ENCODE data around the gene HTR6.

Gene HTR6

GRCh38 chr1:19709260-19709793, 44.7 kb downstream of the HTR6 start:
- DNase-seq (ENCODE audit: low read depth), result no peak
- Histone ChIP-seq H3K36me3 (ENCODE audit: control insufficient read depth, insufficient read depth, low read length, severe bottlenecking) (no peaks in the 10 kb centered on the region), H3K9me3 (ENCODE audit: control insufficient read depth, low read length) (no peaks in the 10 kb centered on the region), H3K9ac (ENCODE audit: low read length) (no peak overlapping the region), H3K4me1 (ENCODE audit: control insufficient read depth, insufficient read depth, low read length) (peaks cover 3% of the 10 kb centered on the region), H3K4me3 (ENCODE audit: low read length) (no peak overlapping the region), H3K27me3 (replicated peaks; ENCODE audit: control insufficient read depth, insufficient read depth, low read length) (no peaks in the 10 kb centered on the region)

DNA sequence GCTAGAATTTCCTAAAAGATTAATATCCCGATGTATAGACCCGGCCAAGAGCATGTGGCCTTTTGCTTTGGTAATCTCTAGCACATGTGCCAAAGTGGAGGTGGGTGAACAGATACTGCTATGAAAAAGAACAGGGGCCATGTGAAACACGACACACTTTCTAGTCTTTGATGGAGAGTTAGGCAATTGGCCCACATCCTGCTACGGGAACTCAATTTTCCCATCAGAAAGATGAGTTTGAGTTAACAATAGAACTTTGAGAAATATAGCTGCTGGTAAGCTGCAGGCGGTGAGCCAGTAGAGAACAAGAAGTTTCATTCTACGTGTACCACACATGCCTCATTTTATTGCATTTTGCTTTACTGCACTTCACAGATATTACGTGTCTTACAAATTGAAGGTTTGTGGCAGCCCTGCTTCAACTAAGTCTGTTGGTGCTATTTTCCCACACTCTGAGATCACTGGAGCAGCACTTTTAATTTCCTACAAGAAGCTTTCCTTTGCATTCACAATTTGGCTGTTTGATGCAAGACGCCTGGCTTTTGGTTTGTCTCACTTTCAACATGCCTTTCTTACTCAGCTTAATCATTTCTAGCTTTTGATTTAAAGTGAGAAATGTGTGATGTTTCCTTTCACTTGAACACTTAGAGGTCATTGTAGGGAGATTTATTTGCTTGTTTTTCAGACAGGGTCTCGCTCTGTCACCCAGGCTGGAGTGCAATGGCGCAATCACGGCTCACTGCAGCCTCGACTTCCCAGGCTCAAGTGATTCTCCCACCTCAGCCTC, 46.3 kb downstream of the HTR6 start:
- no peaks in the 10 kb centered on the region for H3K27me3 ChIP-seq (replicated peaks; ENCODE audit: control insufficient read depth, insufficient read depth, low read length)
- DNase-seq (ENCODE audit: low read depth), result no peak
- H3K36me3 ChIP-seq (ENCODE audit: control insufficient read depth, insufficient read depth, low read length, severe bottlenecking), result no peaks in the 10 kb centered on the region
- H3K9me3 ChIP-seq (ENCODE audit: control insufficient read depth, low read length), result no peaks in the 10 kb centered on the region
- H3K4me3 ChIP-seq (ENCODE audit: low read length), result no peak overlapping the region
- no peak overlapping the region for H3K9ac ChIP-seq (ENCODE audit: low read length)
- no peaks in the 10 kb centered on the region for H3K4me1 ChIP-seq (ENCODE audit: control insufficient read depth, insufficient read depth, low read length)

- no peak for DNase-seq (ENCODE audit: low read depth)
- Histone ChIP-seq H3K36me3 (ENCODE audit: control insufficient read depth, insufficient read depth, low read length, severe bottlenecking) (no peaks in the 10 kb centered on the region), H3K27me3 (replicated peaks; ENCODE audit: control insufficient read depth, insufficient read depth, low read length) (no peaks in the 10 kb centered on the region), H3K4me1 (ENCODE audit: control insufficient read depth, insufficient read depth, low read length) (no peaks in the 10 kb centered on the region), H3K9me3 (ENCODE audit: control insufficient read depth, low read length) (no peaks in the 10 kb centered on the region), H3K9ac (ENCODE audit: low read length) (no peak overlapping the region), H3K4me3 (ENCODE audit: low read length) (no peak overlapping the region)
These were observed 48.3 kb downstream of the HTR6 start for GRCh38 chr1:19712928-19713327.

GRCh38 chr1:19715334-19716203, 50.9 kb downstream of the HTR6 start:
- no peaks in the 10 kb centered on the region for H3K4me1 ChIP-seq (ENCODE audit: control insufficient read depth, insufficient read depth, low read length)
- no peaks in the 10 kb centered on the region for H3K36me3 ChIP-seq (ENCODE audit: control insufficient read depth, insufficient read depth, low read length, severe bottlenecking)
- H3K4me3 ChIP-seq (ENCODE audit: low read length), result no peak overlapping the region
- no peaks in the 10 kb centered on the region for H3K27me3 ChIP-seq (replicated peaks; ENCODE audit: control insufficient read depth, insufficient read depth, low read length)
- DNase-seq (ENCODE audit: low read depth), result peak; percentile 95
- no peaks in the 10 kb centered on the region for H3K9me3 ChIP-seq (ENCODE audit: control insufficient read depth, low read length)
- no peak overlapping the region for H3K9ac ChIP-seq (ENCODE audit: low read length)

GRCh38 chr1:19717467-19717866, 52.8 kb downstream of the HTR6 start:
- Histone ChIP-seq H3K9ac (ENCODE audit: low read length) (no peak overlapping the region), H3K27me3 (replicated peaks; ENCODE audit: control insufficient read depth, insufficient read depth, low read length) (no peaks in the 10 kb centered on the region), H3K9me3 (ENCODE audit: control insufficient read depth, low read length) (no peaks in the 10 kb centered on the region), H3K4me1 (ENCODE audit: control insufficient read depth, insufficient read depth, low read length) (no peaks in the 10 kb centered on the region), H3K36me3 (ENCODE audit: control insufficient read depth, insufficient read depth, low read length, severe bottlenecking) (no peaks in the 10 kb centered on the region), H3K4me3 (ENCODE audit: low read length) (no peak overlapping the region)
- DNase-seq (ENCODE audit: low read depth), result no peak

DNA sequence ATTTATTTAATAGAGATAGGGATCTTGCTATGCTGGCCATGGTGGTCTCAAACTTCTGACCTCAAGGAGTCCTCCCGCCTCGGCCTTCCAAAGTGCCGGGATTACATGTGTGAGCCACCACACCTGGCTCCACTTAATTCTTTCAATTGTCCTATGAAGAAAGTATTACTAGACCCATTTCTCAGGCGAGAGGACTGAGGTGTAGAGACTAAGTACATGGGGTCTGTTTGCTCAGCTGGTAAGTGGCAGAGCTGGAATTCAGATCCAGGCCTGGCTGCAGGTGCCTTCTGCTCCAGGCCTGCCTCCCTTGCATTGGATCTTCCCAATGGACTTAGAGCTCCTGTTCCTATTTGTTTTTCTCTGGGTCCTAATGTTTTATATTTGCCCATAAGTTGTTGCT, 55.5 kb downstream of the HTR6 start:
- Histone ChIP-seq H3K9me3 (ENCODE audit: control insufficient read depth, low read length) (no peaks in the 10 kb centered on the region), H3K36me3 (ENCODE audit: control insufficient read depth, insufficient read depth, low read length, severe bottlenecking) (no peaks in the 10 kb centered on the region), H3K4me3 (ENCODE audit: low read length) (no peak overlapping the region), H3K9ac (ENCODE audit: low read length) (no peak overlapping the region), H3K4me1 (ENCODE audit: control insufficient read depth, insufficient read depth, low read length) (no peaks in the 10 kb centered on the region), H3K27me3 (replicated peaks; ENCODE audit: control insufficient read depth, insufficient read depth, low read length) (no peaks in the 10 kb centered on the region)
- DNase-seq (ENCODE audit: low read depth), result no peak

DNA sequence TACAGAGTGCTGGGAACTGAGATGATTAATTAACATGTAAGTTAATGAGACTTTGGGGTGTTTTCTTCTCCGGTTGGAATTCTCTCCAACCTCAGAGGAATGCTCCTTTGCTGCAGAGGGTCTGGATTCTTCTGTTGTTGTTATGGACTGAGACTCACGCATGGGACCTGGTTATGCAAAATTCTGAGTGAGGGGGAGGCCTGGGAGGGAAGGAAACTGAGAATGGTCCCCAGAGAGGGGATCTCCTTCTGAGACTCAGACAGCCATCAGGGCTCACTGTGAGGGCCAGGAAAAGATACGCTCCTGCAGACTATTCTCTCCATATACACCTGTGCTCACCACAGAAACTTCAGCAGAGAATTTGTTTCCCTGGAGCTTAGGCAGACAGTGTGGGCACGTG, 56.3 kb downstream of the HTR6 start:
- no peaks in the 10 kb centered on the region for H3K27me3 ChIP-seq (replicated peaks; ENCODE audit: control insufficient read depth, insufficient read depth, low read length)
- DNase-seq (ENCODE audit: low read depth), result no peak
- no peaks in the 10 kb centered on the region for H3K36me3 ChIP-seq (ENCODE audit: control insufficient read depth, insufficient read depth, low read length, severe bottlenecking)
- H3K9me3 ChIP-seq (ENCODE audit: control insufficient read depth, low read length), result no peaks in the 10 kb centered on the region
- H3K4me1 ChIP-seq (ENCODE audit: control insufficient read depth, insufficient read depth, low read length), result no peaks in the 10 kb centered on the region
- H3K9ac ChIP-seq (ENCODE audit: low read length), result no peak overlapping the region
- H3K4me3 ChIP-seq (ENCODE audit: low read length), result no peak overlapping the region

- Histone ChIP-seq H3K9ac (ENCODE audit: low read length) (no peak overlapping the region), H3K27me3 (replicated peaks; ENCODE audit: control insufficient read depth, insufficient read depth, low read length) (no peaks in the 10 kb centered on the region), H3K4me3 (ENCODE audit: low read length) (no peak overlapping the region), H3K36me3 (ENCODE audit: control insufficient read depth, insufficient read depth, low read length, severe bottlenecking) (peaks cover 18% of the 10 kb centered on the region), H3K4me1 (ENCODE audit: control insufficient read depth, insufficient read depth, low read length) (no peaks in the 10 kb centered on the region), H3K9me3 (ENCODE audit: control insufficient read depth, low read length) (no peaks in the 10 kb centered on the region)
- DNase-seq (ENCODE audit: low read depth), result no peak
These were observed 59.2 kb downstream of the HTR6 start for GRCh38 chr1:19723874-19724273.

DNA sequence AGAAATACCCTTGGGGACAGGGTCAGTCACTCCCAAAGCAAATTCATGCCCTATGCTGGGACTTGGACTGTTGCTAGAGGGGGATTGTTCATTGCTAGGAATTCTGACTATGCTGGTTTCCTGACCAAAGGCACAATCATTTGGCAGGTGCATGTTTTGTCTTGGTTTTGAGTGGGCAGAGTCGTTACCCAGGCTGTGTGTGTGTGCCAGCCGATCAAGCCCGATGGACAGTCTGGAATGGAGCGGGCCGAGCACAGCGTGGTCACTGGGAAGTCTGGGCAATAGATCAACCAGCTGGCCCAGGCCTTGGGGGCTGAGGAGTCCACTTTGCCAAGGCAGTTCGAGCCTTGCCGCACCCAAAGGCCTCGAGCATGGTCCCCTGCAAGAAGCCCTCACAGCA, 60.9 kb downstream of the HTR6 start:
- Histone ChIP-seq H3K36me3 (ENCODE audit: control insufficient read depth, insufficient read depth, low read length, severe bottlenecking) (peaks cover 26% of the 10 kb centered on the region), H3K4me1 (ENCODE audit: control insufficient read depth, insufficient read depth, low read length) (no peaks in the 10 kb centered on the region), H3K9ac (ENCODE audit: low read length) (no peak overlapping the region), H3K4me3 (ENCODE audit: low read length) (no peak overlapping the region), H3K9me3 (ENCODE audit: control insufficient read depth, low read length) (peaks cover 6% of the 10 kb centered on the region), H3K27me3 (replicated peaks; ENCODE audit: control insufficient read depth, insufficient read depth, low read length) (no peaks in the 10 kb centered on the region)
- DNase-seq (ENCODE audit: low read depth), result no peak

- Histone ChIP-seq H3K4me1 (ENCODE audit: control insufficient read depth, insufficient read depth, low read length) (no peaks in the 10 kb centered on the region), H3K9ac (ENCODE audit: low read length) (no peak overlapping the region), H3K9me3 (ENCODE audit: control insufficient read depth, low read length) (peaks cover 6% of the 10 kb centered on the region), H3K4me3 (ENCODE audit: low read length) (no peak overlapping the region), H3K36me3 (ENCODE audit: control insufficient read depth, insufficient read depth, low read length, severe bottlenecking) (peaks cover 34% of the 10 kb centered on the region), H3K27me3 (replicated peaks; ENCODE audit: control insufficient read depth, insufficient read depth, low read length) (no peaks in the 10 kb centered on the region)
- no peak for DNase-seq (ENCODE audit: low read depth)
These were observed 63.9 kb downstream of the HTR6 start for GRCh38 chr1:19728413-19729145.

- Histone ChIP-seq H3K9ac (ENCODE audit: low read length) (no peak overlapping the region), H3K27me3 (replicated peaks; ENCODE audit: control insufficient read depth, insufficient read depth, low read length) (no peaks in the 10 kb centered on the region)
- DNase-seq (ENCODE audit: low read depth), result no peak
These were observed 65.6 kb downstream of the HTR6 start for GRCh38 chr1:19730232-19730631.

More at GRCh38 chr1:19730232-19730631, 65.6 kb downstream of the HTR6 start:
- Histone ChIP-seq H3K4me3 (ENCODE audit: low read length) (no peak overlapping the region), H3K4me1 (ENCODE audit: control insufficient read depth, insufficient read depth, low read length) (peaks cover 11% of the 10 kb centered on the region), H3K36me3 (ENCODE audit: control insufficient read depth, insufficient read depth, low read length, severe bottlenecking) (peaks cover 35% of the 10 kb centered on the region), H3K9me3 (ENCODE audit: control insufficient read depth, low read length) (peaks cover 6% of the 10 kb centered on the region)

Data from adipocyte (in vitro differentiated cells).